Embryonic facial prominence (tissue), 1 donor: ENCODE results near the gene SIRPD.

Experiments
- DNase-seq: peaks from one replicate; pipeline ENCODE4 v3.0.0-alpha.2; 2016; ENCODE audit errors: extremely low spot score

SIRPD gene

GRCh38 chr20:1494436-1494835 is 63.1 kb downstream of the SIRPD start:
- DNase-seq: no peak

DNA sequence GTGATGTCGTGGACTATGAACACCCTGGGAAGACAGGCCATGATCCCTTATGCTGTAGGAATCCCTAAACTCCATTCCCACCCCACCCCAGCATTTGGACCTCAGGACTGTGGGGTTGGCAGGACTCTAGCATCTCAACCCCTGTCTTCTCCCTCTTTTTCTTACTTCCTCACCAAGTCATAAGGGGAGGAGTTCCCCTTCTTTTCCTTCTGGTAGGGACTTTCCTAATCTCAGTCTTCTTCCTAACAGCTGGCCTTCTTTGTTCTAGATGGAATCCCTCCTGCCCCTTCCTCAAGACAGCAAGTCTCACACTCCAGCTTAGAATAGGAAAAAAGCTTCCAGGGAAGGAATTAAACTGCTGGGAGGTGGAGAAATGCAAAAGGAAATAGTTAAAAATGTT is 64.0 kb downstream of the SIRPD start:
- no peak for DNase-seq

DNA sequence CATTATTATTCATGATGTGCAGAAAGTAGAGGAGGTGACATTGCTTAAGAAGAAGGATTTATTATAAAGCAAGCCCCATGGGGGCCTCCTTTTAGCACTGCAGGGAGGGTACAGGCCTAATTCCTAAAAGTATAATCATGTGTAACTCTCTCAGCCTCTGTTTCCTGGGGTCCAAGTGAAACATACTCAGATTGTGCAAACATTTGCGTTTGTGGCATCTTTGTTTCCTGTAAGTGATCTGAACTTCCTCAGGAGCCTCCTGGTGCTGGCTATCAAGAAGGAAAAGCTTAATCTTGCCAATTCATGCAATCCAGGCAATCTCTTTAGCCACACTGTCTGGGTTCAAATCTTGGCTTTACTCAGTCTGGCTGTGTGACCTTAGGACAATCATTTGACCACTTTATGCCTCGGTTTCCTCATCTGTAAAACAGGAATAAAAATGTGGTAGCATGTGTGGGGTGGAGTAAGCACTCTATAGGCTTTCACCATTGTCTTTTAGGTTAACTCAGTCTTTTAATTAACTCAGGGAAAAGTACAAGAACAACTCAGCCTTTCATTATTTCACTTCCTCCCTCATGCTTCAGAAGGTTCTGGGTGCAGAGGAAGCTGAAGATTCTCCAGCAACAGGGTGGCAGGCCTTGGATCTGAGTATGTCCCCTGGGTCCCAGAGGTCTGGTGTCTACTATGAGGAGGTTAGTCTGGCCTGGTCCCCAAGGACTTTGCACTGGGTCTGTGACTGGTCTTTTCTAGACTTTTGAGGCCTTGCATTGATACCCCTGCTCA is 65.5 kb downstream of the SIRPD start:
- DNase-seq: no peak

DNA sequence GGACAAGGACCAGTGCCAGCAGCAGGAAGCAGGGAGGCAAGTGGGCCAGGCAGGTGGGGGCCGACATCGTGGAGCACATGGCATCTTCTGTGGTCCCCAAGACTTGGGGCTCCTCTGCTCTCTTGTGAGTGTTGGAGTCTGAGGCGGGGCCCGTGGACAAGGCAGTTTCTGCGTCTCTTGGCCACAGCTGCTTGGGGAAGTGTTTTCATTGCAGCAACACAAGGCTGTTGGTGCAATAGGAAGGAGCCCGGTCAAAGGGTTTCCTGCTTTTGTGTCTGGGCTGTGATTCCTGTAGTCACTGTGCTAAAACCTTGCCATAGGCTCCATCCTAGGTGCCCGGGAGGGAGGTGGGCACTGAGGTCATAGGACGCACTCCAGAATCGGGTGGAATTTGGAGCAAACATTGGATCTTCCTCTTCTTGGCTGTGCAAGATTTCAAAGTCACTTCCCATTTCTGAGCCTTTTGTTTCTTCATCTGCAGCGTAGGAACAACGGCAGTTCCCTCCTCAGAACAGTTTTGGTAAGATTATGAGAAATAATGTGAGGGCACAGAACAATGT is 66.1 kb downstream of the SIRPD start, which contains the start of gene SIRPB2:
Gene SIRPB2 (minus strand): TSS at position 140 of the 560 bp plus-strand sequence. CDS start 61 bp downstream, at position 79.
- DNase-seq: no peak

- DNase-seq: no peak
Measured at GRCh38 chr20:1490643-1491195, 66.8 kb downstream of the SIRPD start.

- DNase-seq: no peak
Measured at GRCh38 chr20:1489764-1490436, 67.6 kb downstream of the SIRPD start.

DNA sequence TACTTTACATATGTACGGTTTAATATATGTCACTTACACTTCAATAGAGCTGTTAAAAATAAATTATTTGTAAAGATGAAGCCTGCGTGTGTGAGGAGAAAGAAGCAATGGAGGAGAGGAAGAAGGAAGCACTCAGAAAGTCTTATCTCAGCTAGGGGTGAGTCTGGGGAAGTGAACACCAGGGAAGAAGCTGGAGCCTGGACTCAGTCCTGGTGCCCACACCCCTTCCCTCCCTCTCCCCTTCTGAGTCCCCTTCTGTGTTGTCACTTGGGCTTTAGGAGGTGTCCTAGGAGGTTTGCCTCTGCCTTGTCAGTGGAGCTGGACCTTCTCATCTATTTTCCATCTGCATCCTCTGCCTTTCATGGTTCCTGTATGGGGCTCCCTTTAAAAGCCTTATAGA is 68.2 kb downstream of the SIRPD start:
- no peak for DNase-seq

DNA sequence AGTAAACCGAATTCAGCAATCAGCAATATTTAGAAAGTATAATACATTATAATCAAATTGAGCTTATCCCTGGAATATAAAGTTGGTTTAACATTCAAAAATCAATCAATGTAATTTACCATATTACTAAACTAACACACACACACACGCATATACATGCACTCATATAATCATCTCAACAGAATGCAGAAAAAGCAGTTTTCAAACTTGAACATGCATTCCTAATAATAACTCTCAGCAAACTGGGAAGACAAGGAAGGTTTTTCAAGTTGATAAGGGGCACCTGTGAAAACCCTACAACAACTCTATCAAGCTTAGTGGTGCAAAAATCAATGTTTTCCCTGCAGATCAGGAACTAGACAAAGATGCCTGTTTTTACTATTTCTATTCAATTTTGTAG is 70.9 kb downstream of the SIRPD start:
- no peak for DNase-seq

DNA sequence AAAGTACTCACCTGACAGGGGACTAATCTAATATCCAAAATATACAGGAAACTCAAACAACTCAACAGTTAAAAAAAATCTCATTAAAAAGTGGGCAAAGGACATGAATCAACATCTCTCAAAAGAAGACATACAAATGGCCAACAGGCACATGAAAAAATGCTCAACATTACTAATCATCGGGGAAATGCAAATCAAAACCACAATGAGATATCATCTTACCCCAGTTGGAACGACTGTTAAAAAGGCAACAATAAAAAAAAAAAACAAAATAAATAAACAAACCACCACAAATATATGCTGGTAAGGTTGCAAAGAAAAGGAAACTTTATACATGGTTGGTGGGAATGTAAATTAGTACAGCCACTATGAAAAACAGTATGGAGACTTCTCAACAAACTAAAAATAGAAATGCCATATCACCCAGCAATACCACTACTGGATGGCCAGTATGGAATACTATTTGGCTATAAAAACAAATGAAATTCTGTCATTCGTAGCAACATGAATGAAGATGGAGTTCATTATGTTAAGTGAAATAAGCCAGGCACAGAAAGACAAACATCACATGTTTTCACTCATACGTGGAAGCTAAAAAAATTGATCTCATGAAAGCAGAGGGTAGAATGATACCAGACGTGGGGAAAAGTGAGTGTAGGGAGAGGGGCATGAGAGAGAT is 72.9 kb downstream of the SIRPD start:
- no peak for DNase-seq
